ENCODE data around the gene FAM219A.

FAM219A gene

GRCh38 chr9:34458013-34458958 lies at the start of gene FAM219A, which contains the start of gene DNAI1:
Gene FAM219A (minus strand): TSS chr9:34458570. CDS start chr9:34458263, 307 bp downstream.
Gene DNAI1 (plus strand): TSS chr9:34458805. CDS start chr9:34459006, 201 bp downstream.
- DNase-seq: peak; percentile 98

DNA sequence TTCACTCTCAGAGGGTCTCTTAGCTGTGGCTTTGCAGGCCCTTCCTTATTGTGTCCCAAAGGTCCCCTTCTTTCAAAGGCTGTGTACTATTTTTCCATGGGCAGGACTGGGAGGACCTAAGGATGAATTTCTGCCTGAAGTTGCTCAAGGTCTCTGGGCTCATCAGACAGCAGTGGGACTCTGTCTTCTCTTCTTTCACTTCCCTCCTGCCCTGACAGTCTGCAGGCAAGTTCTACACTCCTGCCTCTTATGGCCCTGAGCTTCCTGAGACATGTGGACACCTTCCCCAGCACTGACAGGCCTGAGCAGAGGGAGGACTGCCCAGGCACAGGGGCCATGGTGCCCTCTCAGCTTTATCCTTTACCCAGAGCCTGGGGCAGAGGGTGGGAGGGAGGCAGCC lies 49.6 kb upstream of the FAM219A start:
- peak; percentile 60 for DNase-seq

- no peak for DNase-seq
Measured at GRCh38 chr9:34507556-34507955, 49.2 kb upstream of the FAM219A start.

GRCh38 chr9:34506623-34507022 lies 48.3 kb upstream of the FAM219A start:
- DNase-seq: no peak

GRCh38 chr9:34505370-34506120 lies 47.2 kb upstream of the FAM219A start:
- no peak for DNase-seq

GRCh38 chr9:34503406-34503805 lies 45.0 kb upstream of the FAM219A start:
- DNase-seq: no peak

GRCh38 chr9:34502891-34503290 lies 44.5 kb upstream of the FAM219A start:
- no peak for DNase-seq

DNA sequence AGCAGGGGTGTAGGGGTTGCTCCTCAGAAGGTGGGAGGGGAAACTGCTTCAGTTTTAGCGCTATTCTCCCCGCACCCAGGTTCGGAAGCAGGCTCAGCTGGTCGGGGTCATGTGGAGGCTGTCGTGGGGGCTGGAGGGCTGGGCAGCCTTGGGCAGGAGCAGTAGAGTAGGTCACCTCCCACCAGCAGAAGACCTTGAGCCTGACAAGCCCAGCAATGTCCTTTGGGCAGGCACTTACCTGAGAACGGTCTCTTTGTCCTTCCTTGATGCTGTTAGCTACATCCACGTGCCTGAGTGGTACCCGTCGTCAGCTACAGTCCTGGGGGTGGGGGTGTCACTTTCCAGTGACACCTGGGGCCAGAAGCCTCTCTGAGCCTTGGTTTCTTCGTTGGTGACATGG lies 44.1 kb upstream of the FAM219A start:
- DNase-seq: no peak

- DNase-seq: no peak
Measured at GRCh38 chr9:34501889-34502425, 43.6 kb upstream of the FAM219A start.

- no peak for DNase-seq
Measured at GRCh38 chr9:34501372-34501771, 43.0 kb upstream of the FAM219A start.

DNA sequence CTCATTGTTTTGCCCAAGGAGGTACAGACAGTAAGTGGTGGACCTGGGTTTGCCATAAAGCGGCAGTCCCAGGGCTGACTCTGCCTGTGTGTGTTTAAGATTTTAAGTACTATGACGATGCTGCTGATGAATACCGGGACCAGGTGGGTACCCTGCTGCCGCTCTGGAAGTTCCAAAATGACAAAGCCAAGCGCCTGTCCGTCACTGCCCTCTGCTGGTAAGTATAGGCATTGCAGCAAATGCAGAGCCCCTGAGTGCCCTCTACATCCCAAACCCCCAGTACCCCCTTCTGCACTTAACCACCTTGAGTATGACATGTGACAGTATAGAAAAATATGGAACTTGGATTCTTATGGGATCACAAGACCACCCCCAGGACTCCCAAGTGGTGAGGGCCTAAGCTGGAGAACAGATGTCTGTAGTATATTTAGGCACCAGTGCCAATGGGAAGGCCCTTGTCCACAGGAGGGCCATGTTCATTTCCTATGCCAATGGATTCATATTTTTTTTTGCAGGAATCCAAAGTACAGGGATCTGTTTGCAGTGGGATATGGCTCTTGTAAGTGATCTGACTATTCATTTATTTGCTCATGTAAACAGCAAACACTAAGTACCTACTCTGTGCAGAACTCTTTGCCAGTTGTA lies 42.4 kb upstream of the FAM219A start:
- DNase-seq: peak; percentile 11

- no peak for DNase-seq
Measured at GRCh38 chr9:34499076-34499475, 40.7 kb upstream of the FAM219A start.

DNA sequence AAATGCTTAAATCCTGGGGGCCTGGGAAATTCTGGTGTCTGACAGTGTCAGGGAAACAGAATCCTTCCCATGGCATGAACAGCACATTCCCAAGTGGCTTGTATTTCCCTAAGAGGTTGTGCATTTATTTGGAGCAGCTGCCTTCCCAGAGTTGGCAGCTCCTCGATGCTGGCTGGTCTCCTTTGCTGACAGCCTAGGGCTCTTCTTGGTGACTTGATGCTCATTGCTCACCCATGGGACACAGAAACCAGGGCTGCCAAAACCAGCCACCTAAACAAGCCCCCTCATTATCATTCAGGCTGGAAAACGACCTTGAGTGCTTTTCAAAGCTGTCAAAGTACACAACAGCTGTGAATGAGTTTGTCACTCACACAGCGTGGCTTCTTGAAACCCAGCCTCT lies 40.2 kb upstream of the FAM219A start:
- DNase-seq: no peak

- DNase-seq: no peak
Measured at GRCh38 chr9:34496149-34496712, 37.9 kb upstream of the FAM219A start.

- peak; percentile 55 for DNase-seq
Measured at GRCh38 chr9:34493972-34494535, 35.7 kb upstream of the FAM219A start.

DNA sequence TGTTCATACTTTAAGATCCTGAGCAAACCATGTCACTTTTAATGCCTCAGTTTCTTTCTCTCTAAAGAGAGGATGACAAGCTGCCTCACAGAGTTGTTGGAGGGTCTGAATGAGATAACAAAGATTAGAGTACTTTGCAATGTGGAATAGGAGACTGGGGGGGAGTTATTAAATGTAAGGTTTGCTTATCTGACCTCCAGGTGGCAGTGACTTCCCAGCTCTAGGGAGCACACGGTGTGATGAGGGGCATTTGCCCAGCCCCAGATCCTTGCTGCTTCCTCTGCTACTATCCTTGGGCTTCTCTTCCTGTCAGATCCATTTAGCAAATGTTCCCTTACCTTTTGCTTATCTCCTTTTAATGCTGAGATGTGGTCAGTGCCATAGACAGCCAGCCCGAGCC lies 33.7 kb upstream of the FAM219A start:
- no peak for DNase-seq

- DNase-seq: no peak
Measured at GRCh38 chr9:34491596-34491995, 33.2 kb upstream of the FAM219A start.

DNA sequence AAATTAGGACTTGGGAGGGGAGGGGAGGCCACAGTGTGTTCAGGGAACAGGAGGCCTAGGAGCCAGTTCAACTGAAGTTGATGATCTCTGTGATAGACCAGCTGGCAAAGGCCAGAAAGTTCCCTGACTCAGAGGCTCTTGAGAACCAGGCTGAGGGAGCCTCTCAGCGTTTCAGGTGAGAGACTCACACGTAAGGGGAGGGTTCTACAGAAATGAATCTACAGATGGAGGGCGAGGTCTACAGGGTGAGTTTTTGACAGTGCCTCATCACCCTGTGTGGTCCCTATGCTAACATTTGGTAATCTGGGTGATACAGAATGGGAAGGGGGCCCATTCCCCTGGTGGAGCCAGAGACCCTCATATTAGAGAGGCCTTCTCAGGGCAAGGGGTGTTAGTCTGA lies 32.4 kb upstream of the FAM219A start:
- DNase-seq: no peak

- no peak for DNase-seq
Measured at GRCh38 chr9:34490360-34490759, 32.0 kb upstream of the FAM219A start.

GRCh38 chr9:34486572-34486971 lies 28.2 kb upstream of the FAM219A start:
- peak; percentile 79 for DNase-seq

DNA sequence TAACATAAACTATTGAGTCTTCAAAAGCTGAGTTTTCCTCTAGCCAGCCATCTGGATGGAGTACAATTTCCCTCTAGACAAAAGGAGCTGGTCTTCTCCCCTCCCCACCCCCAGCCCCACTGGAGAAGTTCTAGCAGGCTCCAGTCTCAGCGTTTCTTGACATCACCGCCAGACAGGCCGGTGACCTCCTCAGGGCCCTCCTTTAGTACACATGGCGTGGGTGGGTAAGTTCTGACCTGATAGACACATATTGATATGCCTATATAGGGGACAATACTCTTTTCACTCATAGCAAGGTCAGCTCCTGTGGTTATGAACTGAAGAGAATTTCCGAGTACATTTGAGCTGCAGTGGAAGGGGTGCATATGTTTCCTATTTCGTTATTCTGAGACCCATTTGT lies 27.5 kb upstream of the FAM219A start:
- DNase-seq: no peak

- DNase-seq: no peak
Measured at GRCh38 chr9:34484678-34485077, 26.3 kb upstream of the FAM219A start.

Measured in MV-4-11 (cell line).